Measurements from ENCODE around the gene MAP2K1. TPM values are rescaled to one million over a fixed set of nuclear protein-coding genes. Genes with fewer than 3 reads are reported as not detected.
A peak's percentile ranks its signal among the peaks of the same experiment; 100 is the strongest.
"Not testable (repeated sequence)": the region's sequence is repeated elsewhere in the genome, so short reads cannot be mapped to it uniquely, and the experiment has no call there.

The MAP2K1 gene
- total RNA-seq (49.0 TPM), polyA plus RNA-seq (10 to 100 TPM; 34.2 to 40.7 (median 37.1) TPM)

DNA sequence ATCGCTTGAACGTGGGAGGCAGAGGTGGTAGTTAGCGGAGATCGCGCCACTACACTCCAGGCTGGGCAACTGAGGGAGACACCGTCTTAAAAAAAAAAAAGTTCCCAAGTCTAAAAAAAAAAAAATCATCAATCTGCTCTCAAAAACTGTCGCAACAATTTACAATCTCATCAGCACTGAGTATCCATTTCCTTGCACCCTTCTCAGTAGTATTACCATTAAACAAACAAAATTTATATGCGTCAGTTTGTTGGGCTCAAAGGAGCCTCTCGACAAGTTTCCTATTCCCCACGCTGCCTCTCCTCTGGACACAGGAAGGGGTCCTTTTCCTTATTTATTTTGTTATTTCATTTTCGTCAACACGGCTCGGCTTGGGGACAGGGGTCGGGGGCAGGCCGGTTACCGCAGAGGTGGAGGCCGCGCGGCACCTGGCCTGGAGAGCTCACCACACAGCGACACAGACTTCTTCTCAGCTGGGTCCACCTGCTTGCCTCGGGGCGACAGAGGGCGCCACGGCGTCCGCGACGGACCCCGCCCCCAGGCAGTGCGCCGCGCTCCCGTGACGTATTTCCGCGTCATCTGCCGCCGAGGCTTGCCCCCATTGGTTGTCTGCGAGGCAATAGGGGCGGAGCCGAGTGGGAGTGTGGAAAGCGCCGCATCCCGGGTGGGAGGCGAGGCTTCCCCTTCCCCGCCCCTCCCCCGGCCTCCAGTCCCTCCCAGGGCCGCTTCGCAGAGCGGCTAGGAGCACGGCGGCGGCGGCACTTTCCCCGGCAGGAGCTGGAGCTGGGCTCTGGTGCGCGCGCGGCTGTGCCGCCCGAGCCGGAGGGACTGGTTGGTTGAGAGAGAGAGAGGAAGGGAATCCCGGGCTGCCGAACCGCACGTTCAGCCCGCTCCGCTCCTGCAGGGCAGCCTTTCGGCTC, at the start of gene MAP2K1:
Gene MAP2K1, plus strand, starts transcription at position 709 of the 920 bp plus-strand sequence. CDS start 436 bp downstream, outside the sequence.
- Mint-ChIP-seq H3K9me3 (no peaks in the 10 kb centered on the region), H3K36me3 (no peaks in the 10 kb centered on the region), H3K4me1 (peaks cover 15 to 54% (median 41%) of the 10 kb centered on the region in 4 donors), H3K4me3 (peak within 1 kb of the TSS; percentile 94 to 99 (median 98)), H3K27ac (peak within 1 kb of the TSS; percentile 92 to 100 (median 95)), H3K27me3 (no peaks in the 10 kb centered on the region)
- Histone ChIP-seq H3K4me3 (ENCODE audit: low read depth, low read length) (peak within 1 kb of the TSS; percentile 95), H3K4me1 (ENCODE audit: control insufficient read depth, insufficient read depth, low read length, poor library complexity, severe bottlenecking) (peaks cover 48% of the 10 kb centered on the region), H3K36me3 (ENCODE audit: control insufficient read depth, insufficient read depth, low read length) (no peaks in the 10 kb centered on the region), H3K27me3 (ENCODE audit: control insufficient read depth, insufficient read depth, low read length) (no peaks in the 10 kb centered on the region), H3K27ac (ENCODE audit: insufficient read depth, low read length, poor library complexity, severe bottlenecking) (peak within 1 kb of the TSS; percentile 82), H3K9me3 (ENCODE audit: control insufficient read depth in 2 of 2, low read length in 2 of 2) (no peaks in the 10 kb centered on the region)
- peak; percentile 98 for DNase-seq
- ATAC-seq (ENCODE audit: low read depth in 2 of 2), result peak; percentile 91

DNA sequence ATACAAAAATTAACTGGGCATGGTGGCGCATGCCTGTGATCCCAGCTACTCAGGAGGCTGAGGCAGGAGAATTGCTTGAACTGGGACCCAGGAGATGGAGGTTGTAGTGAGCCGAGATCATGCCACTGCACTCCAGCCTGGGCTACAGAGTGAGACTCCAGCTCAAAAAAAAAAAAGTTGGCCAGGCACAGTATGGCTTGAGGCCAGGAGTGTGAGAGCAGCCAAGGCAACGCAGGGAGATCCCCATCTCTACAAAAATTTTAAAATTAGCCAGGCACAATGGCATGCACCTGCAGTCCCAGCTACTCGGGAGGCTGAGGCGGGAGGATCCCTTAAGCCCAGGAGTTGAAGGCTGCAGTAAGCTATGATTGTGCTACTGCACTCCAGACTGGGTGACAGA, 38.2 kb upstream of the MAP2K1 start:
- DNase-seq; H3K9me3 ChIP-seq (ENCODE audit: control insufficient read depth in 2 of 2, low read length in 2 of 2); H3K27ac ChIP-seq (ENCODE audit: insufficient read depth, low read length, poor library complexity, severe bottlenecking); ATAC-seq (ENCODE audit: low read depth in 2 of 2); H3K36me3 ChIP-seq (ENCODE audit: control insufficient read depth, insufficient read depth, low read length); H3K4me1 Mint-ChIP-seq; H3K4me3 Mint-ChIP-seq; H3K27ac Mint-ChIP-seq; H3K9me3 Mint-ChIP-seq; H3K4me3 ChIP-seq (ENCODE audit: low read depth, low read length); H3K27me3 Mint-ChIP-seq; H3K27me3 ChIP-seq (ENCODE audit: control insufficient read depth, insufficient read depth, low read length); H3K4me1 ChIP-seq (ENCODE audit: control insufficient read depth, insufficient read depth, low read length, poor library complexity, severe bottlenecking): not testable (repeated sequence)
- peaks cover 21% of the 10 kb centered on the region for H3K36me3 Mint-ChIP-seq

DNA sequence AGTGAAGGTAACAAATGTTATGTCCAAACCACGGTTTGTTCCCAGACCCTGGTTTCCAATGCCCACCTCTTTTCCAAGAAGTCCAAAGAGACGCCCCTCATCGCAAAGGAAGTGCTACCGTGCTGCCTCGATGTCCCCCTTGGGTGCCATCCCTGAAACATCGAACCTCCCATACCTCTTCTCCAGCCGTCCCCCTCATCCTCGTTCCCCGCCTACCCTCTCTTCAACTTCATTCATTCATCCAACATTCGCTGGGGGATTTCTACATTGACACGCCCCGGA, 30.7 kb upstream of the MAP2K1 start:
- peaks cover 7% of the 10 kb centered on the region for H3K4me1 ChIP-seq (ENCODE audit: control insufficient read depth, insufficient read depth, low read length, poor library complexity, severe bottlenecking)
- no peaks in the 10 kb centered on the region for H3K27me3 ChIP-seq (ENCODE audit: control insufficient read depth, insufficient read depth, low read length)
- H3K4me3 ChIP-seq (ENCODE audit: low read depth, low read length), result peak overlapping the region; percentile 80
- peaks cover 12 to 32% (median 19%) of the 10 kb centered on the region in 4 donors for H3K4me1 Mint-ChIP-seq
- peaks cover 6% of the 10 kb centered on the region for H3K36me3 Mint-ChIP-seq
- H3K9me3 ChIP-seq (ENCODE audit: control insufficient read depth in 2 of 2, low read length in 2 of 2), result no peaks in the 10 kb centered on the region
- H3K36me3 ChIP-seq (ENCODE audit: control insufficient read depth, insufficient read depth, low read length), result no peaks in the 10 kb centered on the region
- ATAC-seq (ENCODE audit: low read depth in 2 of 2) (no peak), DNase-seq (no peak)
- H3K27ac ChIP-seq (ENCODE audit: insufficient read depth, low read length, poor library complexity, severe bottlenecking), result peak overlapping the region; percentile 77
- H3K27me3 Mint-ChIP-seq, result no peaks in the 10 kb centered on the region
- H3K4me3 Mint-ChIP-seq, result peak overlapping the region; percentile 89 to 100 (median 95)
- peak overlapping the region; percentile 92 to 98 (median 93) for H3K27ac Mint-ChIP-seq
- H3K9me3 Mint-ChIP-seq, result peaks cover 0 to 5% (median 0%) of the 10 kb centered on the region in 7 donors

DNA sequence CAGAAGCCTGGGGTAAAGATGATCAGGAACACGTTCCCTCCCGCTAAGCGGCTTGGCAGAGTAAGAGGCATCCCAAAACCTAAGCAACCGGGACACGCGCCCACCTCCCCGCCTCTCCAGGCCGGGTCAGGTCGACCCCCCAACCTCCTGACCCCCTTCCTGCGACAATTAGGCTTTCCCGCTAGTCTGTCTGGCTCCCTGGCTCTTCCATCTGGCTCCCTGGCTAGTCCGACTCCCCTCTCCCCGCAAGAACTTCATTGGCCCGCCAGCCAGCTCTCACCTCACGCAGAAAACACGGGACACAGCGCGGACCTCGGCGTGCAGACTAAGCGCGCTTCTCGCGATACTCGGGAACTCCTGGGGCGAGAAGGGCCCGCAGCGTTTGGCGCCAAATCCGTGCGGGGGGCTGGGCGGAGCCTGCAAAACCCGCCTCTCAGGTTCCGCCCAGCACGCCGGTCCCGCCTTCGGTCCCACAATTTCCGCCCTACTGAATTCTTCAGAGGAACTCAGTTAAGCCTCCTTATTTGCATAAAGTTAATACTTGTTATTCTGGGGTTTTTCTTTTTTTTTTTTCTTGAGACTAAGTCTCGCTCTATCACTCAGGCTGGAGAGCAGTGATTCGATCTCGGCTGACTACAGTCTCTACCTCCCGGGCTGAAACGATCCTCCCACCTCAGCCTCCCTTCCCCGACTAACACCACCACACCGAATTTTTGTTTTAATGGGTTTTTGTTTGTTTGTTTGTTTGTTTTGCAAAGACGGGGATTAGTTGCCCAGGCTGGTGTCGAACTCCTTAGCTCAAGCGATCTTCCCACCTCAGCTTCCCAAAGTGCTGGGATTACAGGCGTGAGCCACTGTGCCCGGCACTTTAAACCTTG, 30.1 kb upstream of the MAP2K1 start, which contains the start of gene TIPIN:
Gene TIPIN, minus strand, starts transcription at position 327 of the 878 bp plus-strand sequence. CDS start 3,738 bp downstream, outside the sequence.
- H3K4me3 ChIP-seq (ENCODE audit: low read depth, low read length), result peak within 1 kb of the TSS; percentile 83
- no peaks in the 10 kb centered on the region for H3K27me3 ChIP-seq (ENCODE audit: control insufficient read depth, insufficient read depth, low read length)
- DNase-seq (peak; percentile 95 to 99 (median 97)), ATAC-seq (ENCODE audit: low read depth in 2 of 2) (peak; percentile 94 to 96)
- H3K9me3 Mint-ChIP-seq, result peaks cover 0 to 5% (median 0%) of the 10 kb centered on the region in 7 donors
- H3K27me3 Mint-ChIP-seq, result no peaks in the 10 kb centered on the region
- peaks cover 6% of the 10 kb centered on the region for H3K36me3 Mint-ChIP-seq
- peak within 1 kb of the TSS; percentile 89 to 100 (median 95) for H3K4me3 Mint-ChIP-seq
- peak within 1 kb of the TSS; percentile 92 to 98 (median 98) for H3K27ac Mint-ChIP-seq
- no peaks in the 10 kb centered on the region for H3K9me3 ChIP-seq (ENCODE audit: control insufficient read depth in 2 of 2, low read length in 2 of 2)
- H3K4me1 ChIP-seq (ENCODE audit: control insufficient read depth, insufficient read depth, low read length, poor library complexity, severe bottlenecking), result peaks cover 7% of the 10 kb centered on the region
- no peaks in the 10 kb centered on the region for H3K36me3 ChIP-seq (ENCODE audit: control insufficient read depth, insufficient read depth, low read length)
- H3K4me1 Mint-ChIP-seq, result peaks cover 12 to 32% (median 18%) of the 10 kb centered on the region in 4 donors
- peak within 1 kb of the TSS; percentile 77 for H3K27ac ChIP-seq (ENCODE audit: insufficient read depth, low read length, poor library complexity, severe bottlenecking)

DNA sequence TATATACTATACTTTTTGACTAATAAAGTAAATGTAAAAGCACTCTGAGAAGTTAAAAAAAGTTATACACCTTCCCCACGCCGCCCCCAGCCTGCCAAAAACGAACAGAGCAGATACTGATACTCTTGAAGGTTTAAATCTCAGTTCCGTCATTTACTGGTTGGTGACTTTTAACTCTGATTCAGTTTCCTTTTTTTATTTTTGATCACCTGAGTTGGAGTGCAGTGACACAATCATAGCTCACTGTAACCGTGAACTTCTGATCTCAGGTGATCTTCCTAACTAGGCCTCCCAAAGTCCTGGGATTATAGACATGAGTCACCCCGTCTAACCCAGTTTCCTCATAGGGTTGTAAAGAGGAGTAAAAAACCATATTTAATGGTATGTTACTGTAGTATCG, 27.0 kb upstream of the MAP2K1 start:
- DNase-seq, result no peak

DNA sequence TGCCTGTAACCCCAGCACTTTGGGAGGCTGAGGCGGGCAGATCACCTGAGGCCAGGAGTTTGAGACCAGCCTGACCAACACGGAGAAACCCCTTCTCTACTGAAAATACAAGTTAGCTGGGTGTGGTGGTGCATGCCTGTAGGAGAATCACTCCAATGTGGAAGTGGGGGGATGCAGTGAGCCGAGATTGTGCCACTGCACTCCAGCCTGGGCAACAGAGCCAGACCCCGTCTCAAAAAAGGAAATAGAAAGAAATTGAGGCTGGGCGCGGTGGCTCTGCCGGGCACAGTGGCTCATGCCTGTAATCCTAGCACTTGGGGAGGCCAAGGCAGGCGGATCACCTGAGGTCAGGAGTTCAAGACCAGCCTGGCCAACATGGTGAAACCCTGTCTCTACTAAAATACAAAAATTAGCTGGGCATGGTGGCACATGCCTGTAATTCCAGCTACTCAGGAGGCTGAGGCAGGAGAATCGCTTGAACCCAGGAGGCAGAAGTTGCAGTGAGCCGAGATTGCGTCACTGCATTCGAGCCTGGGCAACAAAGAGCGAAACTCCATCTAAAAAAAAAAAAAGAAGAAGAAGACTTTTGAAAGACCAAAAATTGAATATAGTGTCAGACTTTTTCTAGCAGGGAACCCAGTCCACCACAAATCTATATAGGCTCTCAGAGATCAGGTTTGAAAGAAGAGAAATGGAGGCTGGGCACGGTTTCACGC, 24.8 kb upstream of the MAP2K1 start:
- not testable (repeated sequence) for H3K4me1 Mint-ChIP-seq; H3K27me3 Mint-ChIP-seq; H3K4me1 ChIP-seq (ENCODE audit: control insufficient read depth, insufficient read depth, low read length, poor library complexity, severe bottlenecking); H3K27ac Mint-ChIP-seq; H3K4me3 ChIP-seq (ENCODE audit: low read depth, low read length); H3K9me3 Mint-ChIP-seq; H3K36me3 ChIP-seq (ENCODE audit: control insufficient read depth, insufficient read depth, low read length); H3K36me3 Mint-ChIP-seq; H3K9me3 ChIP-seq (ENCODE audit: control insufficient read depth in 2 of 2, low read length in 2 of 2); H3K27ac ChIP-seq (ENCODE audit: insufficient read depth, low read length, poor library complexity, severe bottlenecking); H3K4me3 Mint-ChIP-seq; H3K27me3 ChIP-seq (ENCODE audit: control insufficient read depth, insufficient read depth, low read length); ATAC-seq (ENCODE audit: low read depth in 2 of 2); DNase-seq

More for the DNA sequence above, 27.0 kb upstream of the MAP2K1 start:
- Histone ChIP-seq H3K36me3 (ENCODE audit: control insufficient read depth, insufficient read depth, low read length) (no peaks in the 10 kb centered on the region), H3K27me3 (ENCODE audit: control insufficient read depth, insufficient read depth, low read length) (no peaks in the 10 kb centered on the region), H3K4me1 (ENCODE audit: control insufficient read depth, insufficient read depth, low read length, poor library complexity, severe bottlenecking) (peaks cover 7% of the 10 kb centered on the region), H3K9me3 (ENCODE audit: control insufficient read depth in 2 of 2, low read length in 2 of 2) (no peaks in the 10 kb centered on the region), H3K4me3 (ENCODE audit: low read depth, low read length) (no peak overlapping the region), H3K27ac (ENCODE audit: insufficient read depth, low read length, poor library complexity, severe bottlenecking) (no peak overlapping the region)
- Mint-ChIP-seq H3K4me1 (peaks cover 6 to 21% (median 15%) of the 10 kb centered on the region in 4 donors), H3K27ac (no peak overlapping the region), H3K36me3 (no peaks in the 10 kb centered on the region), H3K27me3 (peaks cover 9% of the 10 kb centered on the region), H3K4me3 (peak overlapping the region in 3 of 4 donors; percentile 18 to 60 (median 43)), H3K9me3 (peaks cover 0 to 3% (median 0%) of the 10 kb centered on the region in 7 donors)
- ATAC-seq (ENCODE audit: low read depth in 2 of 2), result no peak

DNA sequence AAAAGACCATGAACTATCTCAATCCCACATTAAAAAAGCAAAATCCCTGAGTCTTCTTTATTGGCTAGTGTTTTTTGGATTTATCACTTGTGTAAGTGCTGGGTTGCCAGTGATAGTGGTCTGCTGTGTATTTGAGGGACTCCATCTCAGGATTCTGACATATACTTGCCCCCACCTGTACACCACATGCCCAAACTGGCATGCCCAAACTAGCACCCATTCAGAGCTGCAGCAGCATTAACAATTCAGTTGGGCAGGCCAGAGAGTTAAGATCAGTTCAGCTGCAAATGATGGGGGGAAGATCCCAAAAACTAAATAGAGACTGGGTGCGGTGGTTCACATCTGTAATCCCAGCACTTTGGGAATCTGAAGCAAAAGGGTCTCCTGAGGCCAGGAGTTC, 23.9 kb upstream of the MAP2K1 start:
- H3K36me3 Mint-ChIP-seq, result no peaks in the 10 kb centered on the region
- H3K27ac Mint-ChIP-seq, result no peak overlapping the region
- H3K4me1 Mint-ChIP-seq, result no peaks in the 10 kb centered on the region

More for the DNA sequence above, 23.9 kb upstream of the MAP2K1 start:
- Histone ChIP-seq H3K9me3 (ENCODE audit: control insufficient read depth in 2 of 2, low read length in 2 of 2) (no peaks in the 10 kb centered on the region), H3K4me1 (ENCODE audit: control insufficient read depth, insufficient read depth, low read length, poor library complexity, severe bottlenecking) (no peaks in the 10 kb centered on the region), H3K36me3 (ENCODE audit: control insufficient read depth, insufficient read depth, low read length) (no peaks in the 10 kb centered on the region), H3K4me3 (ENCODE audit: low read depth, low read length) (no peak overlapping the region), H3K27ac (ENCODE audit: insufficient read depth, low read length, poor library complexity, severe bottlenecking) (no peak overlapping the region), H3K27me3 (ENCODE audit: control insufficient read depth, insufficient read depth, low read length) (no peaks in the 10 kb centered on the region)
- no peak for ATAC-seq (ENCODE audit: low read depth in 2 of 2)
- H3K9me3 Mint-ChIP-seq, result peaks cover 0 to 3% (median 0%) of the 10 kb centered on the region in 7 donors
- no peak overlapping the region for H3K4me3 Mint-ChIP-seq
- DNase-seq, result no peak
- peaks cover 9% of the 10 kb centered on the region for H3K27me3 Mint-ChIP-seq
